Large intestine (tissue), 3 donors: Measurements from ENCODE around the gene NRAP. TPM values are rescaled to one million over a fixed set of nuclear protein-coding genes. Genes with fewer than 3 reads are reported as not detected.

Source experiments
- DNase-seq, 2 donors: peaks; one replicate each; pipeline versions ENCODE4 v3.0.0 to v3.0.0-alpha.2; 2013
- H3K27ac ChIP-seq: one replicate; pipeline ENCODE4 v1.5.1; 2013; ENCODE audit warnings: low read length
- H3K27me3 ChIP-seq: 2 replicates; pipeline ENCODE4 v1.6.1; 2013; ENCODE audit warnings: low read length; ENCODE audit not compliant: control insufficient read depth, insufficient read depth
- H3K36me3 ChIP-seq: 2 replicates; pipeline ENCODE4 v1.6.1; 2013; ENCODE audit warnings: low read length; ENCODE audit not compliant: control insufficient read depth, insufficient read depth
- H3K4me1 ChIP-seq: one replicate; pipeline ENCODE4 v1.6.1; 2013; ENCODE audit warnings: low read length; ENCODE audit not compliant: control insufficient read depth, insufficient read depth
- H3K4me3 ChIP-seq: one replicate; pipeline ENCODE4 v1.5.1; 2013; ENCODE audit warnings: low read length
- H3K9me3 ChIP-seq: one replicate; pipeline ENCODE4 v1.6.1; 2013; ENCODE audit warnings: mild to moderate bottlenecking, low read depth, low read length, moderate library complexity; ENCODE audit not compliant: control insufficient read depth
- WGBS: methylation state at CpG from one replicate; pipeline ENCODE4 v1.1.5; 2013; ENCODE audit warnings: low lambda C conversion rate; ENCODE audit not compliant: insufficient coverage; 5-methylcytosine and 5-hydroxymethylcytosine counted together
- polyA plus RNA-seq: library from polyadenylated mRNA; unstranded; fragments of 120-200 nt; gene quantifications from one replicate; pipeline ENCODE4 v1.2.1, GENCODE V29; 2013

NRAP gene
- polyA plus RNA-seq, 1 donor = 0.06 TPM

GRCh38 chr10:113697595-113697994 lies 33.8 kb upstream of the NRAP start:
- Histone ChIP-seq H3K27ac (no peak overlapping the region), H3K4me1 (no peaks in the 10 kb centered on the region), H3K9me3 (peaks cover 15% of the 10 kb centered on the region), H3K27me3 (no peaks in the 10 kb centered on the region), H3K4me3 (no peak overlapping the region), H3K36me3 (peaks cover 43% of the 10 kb centered on the region)
- no peak for DNase-seq
- WGBS = no CpG with 5 or more reads among the region's 3 CpGs

- Histone ChIP-seq H3K9me3 (peaks cover 33% of the 10 kb centered on the region), H3K4me1 (no peaks in the 10 kb centered on the region), H3K4me3 (no peak overlapping the region), H3K27me3 (no peaks in the 10 kb centered on the region), H3K36me3 (peaks cover 56% of the 10 kb centered on the region), H3K27ac (no peak overlapping the region)
- no peak for DNase-seq
- WGBS = no CpG with 5 or more reads among the region's 1 CpG
These were observed 31.9 kb upstream of the NRAP start for GRCh38 chr10:113695691-113696090.

- Histone ChIP-seq H3K27ac (no peak overlapping the region), H3K4me3 (no peak overlapping the region), H3K4me1 (no peaks in the 10 kb centered on the region), H3K27me3 (no peaks in the 10 kb centered on the region), H3K36me3 (peaks cover 40% of the 10 kb centered on the region), H3K9me3 (peaks cover 38% of the 10 kb centered on the region)
- no peak for DNase-seq
- 100% methylated on average over 2 of the region's 2 CpGs for WGBS
These were observed 29.5 kb upstream of the NRAP start for GRCh38 chr10:113693348-113693747.

GRCh38 chr10:113692271-113692670 lies 28.4 kb upstream of the NRAP start:
- no CpG with 5 or more reads among the region's 6 CpGs for WGBS
- H3K4me3 ChIP-seq = no peak overlapping the region
- no peaks in the 10 kb centered on the region for H3K4me1 ChIP-seq
- peaks cover 30% of the 10 kb centered on the region for H3K36me3 ChIP-seq
- no peaks in the 10 kb centered on the region for H3K27me3 ChIP-seq
- no peak for DNase-seq
- peaks cover 46% of the 10 kb centered on the region for H3K9me3 ChIP-seq
- no peak overlapping the region for H3K27ac ChIP-seq

- no CpG with 5 or more reads among the region's 2 CpGs for WGBS
- Histone ChIP-seq H3K9me3 (peaks cover 49% of the 10 kb centered on the region), H3K4me3 (no peak overlapping the region), H3K4me1 (no peaks in the 10 kb centered on the region), H3K27me3 (no peaks in the 10 kb centered on the region), H3K27ac (no peak overlapping the region), H3K36me3 (peaks cover 30% of the 10 kb centered on the region)
- no peak for DNase-seq
These were observed 27.5 kb upstream of the NRAP start for GRCh38 chr10:113691381-113691780.

- Histone ChIP-seq H3K4me3 (no peak overlapping the region), H3K27ac (no peak overlapping the region), H3K27me3 (no peaks in the 10 kb centered on the region), H3K4me1 (no peaks in the 10 kb centered on the region), H3K36me3 (peaks cover 30% of the 10 kb centered on the region), H3K9me3 (peaks cover 49% of the 10 kb centered on the region)
- DNase-seq = no peak
- WGBS = no CpG with 5 or more reads among the region's 3 CpGs
These were observed 26.9 kb upstream of the NRAP start for GRCh38 chr10:113690749-113691148.

- DNase-seq = no peak
- Histone ChIP-seq H3K27ac (no peak overlapping the region), H3K4me1 (no peaks in the 10 kb centered on the region), H3K36me3 (peaks cover 27% of the 10 kb centered on the region), H3K4me3 (no peak overlapping the region), H3K9me3 (peaks cover 49% of the 10 kb centered on the region), H3K27me3 (no peaks in the 10 kb centered on the region)
- WGBS = 90% methylated on average over 2 of the region's 3 CpGs
These were observed 25.7 kb upstream of the NRAP start for GRCh38 chr10:113689574-113689973.

GRCh38 chr10:113689057-113689456 lies 25.2 kb upstream of the NRAP start:
- no peak for DNase-seq
- H3K27me3 ChIP-seq = no peaks in the 10 kb centered on the region
- H3K4me3 ChIP-seq = no peak overlapping the region
- peaks cover 22% of the 10 kb centered on the region for H3K36me3 ChIP-seq
- H3K27ac ChIP-seq = no peak overlapping the region
- 92% methylated on average over 1 of the region's 1 CpG for WGBS
- peaks cover 46% of the 10 kb centered on the region for H3K9me3 ChIP-seq
- H3K4me1 ChIP-seq = no peaks in the 10 kb centered on the region

- Histone ChIP-seq H3K4me1 (no peaks in the 10 kb centered on the region), H3K27ac (no peak overlapping the region), H3K9me3 (peaks cover 29% of the 10 kb centered on the region), H3K36me3 (peaks cover 13% of the 10 kb centered on the region), H3K27me3 (no peaks in the 10 kb centered on the region), H3K4me3 (no peak overlapping the region)
- WGBS = no CpG with 5 or more reads among the region's 4 CpGs
- DNase-seq = no peak
These were observed 23.2 kb upstream of the NRAP start for GRCh38 chr10:113687037-113687436.

- peaks cover 20% of the 10 kb centered on the region for H3K9me3 ChIP-seq
- DNase-seq = no peak
- H3K4me1 ChIP-seq = peaks cover 3% of the 10 kb centered on the region
- H3K4me3 ChIP-seq = no peak overlapping the region
- peaks cover 4% of the 10 kb centered on the region for H3K36me3 ChIP-seq
- WGBS = 100% methylated on average over 2 of the region's 3 CpGs
- H3K27ac ChIP-seq = no peak overlapping the region
- H3K27me3 ChIP-seq = no peaks in the 10 kb centered on the region
These were observed 22.2 kb upstream of the NRAP start for GRCh38 chr10:113686028-113686427.

- peaks cover 2% of the 10 kb centered on the region for H3K36me3 ChIP-seq
- no peak overlapping the region for H3K27ac ChIP-seq
- 100% methylated on average over 1 of the region's 2 CpGs for WGBS
- no peaks in the 10 kb centered on the region for H3K27me3 ChIP-seq
- H3K9me3 ChIP-seq = peaks cover 11% of the 10 kb centered on the region
- no peak for DNase-seq
- H3K4me3 ChIP-seq = no peak overlapping the region
- peaks cover 9% of the 10 kb centered on the region for H3K4me1 ChIP-seq
These were observed 19.5 kb upstream of the NRAP start for GRCh38 chr10:113683300-113683699.
